ENCODE measurements around the gene ADK. TPM values are rescaled to one million over a fixed set of nuclear protein-coding genes. Genes with fewer than 3 reads are reported as not detected.

Gene ADK
- 18.3 and 18.4 TPM in 2 replicates for total RNA-seq

DNA sequence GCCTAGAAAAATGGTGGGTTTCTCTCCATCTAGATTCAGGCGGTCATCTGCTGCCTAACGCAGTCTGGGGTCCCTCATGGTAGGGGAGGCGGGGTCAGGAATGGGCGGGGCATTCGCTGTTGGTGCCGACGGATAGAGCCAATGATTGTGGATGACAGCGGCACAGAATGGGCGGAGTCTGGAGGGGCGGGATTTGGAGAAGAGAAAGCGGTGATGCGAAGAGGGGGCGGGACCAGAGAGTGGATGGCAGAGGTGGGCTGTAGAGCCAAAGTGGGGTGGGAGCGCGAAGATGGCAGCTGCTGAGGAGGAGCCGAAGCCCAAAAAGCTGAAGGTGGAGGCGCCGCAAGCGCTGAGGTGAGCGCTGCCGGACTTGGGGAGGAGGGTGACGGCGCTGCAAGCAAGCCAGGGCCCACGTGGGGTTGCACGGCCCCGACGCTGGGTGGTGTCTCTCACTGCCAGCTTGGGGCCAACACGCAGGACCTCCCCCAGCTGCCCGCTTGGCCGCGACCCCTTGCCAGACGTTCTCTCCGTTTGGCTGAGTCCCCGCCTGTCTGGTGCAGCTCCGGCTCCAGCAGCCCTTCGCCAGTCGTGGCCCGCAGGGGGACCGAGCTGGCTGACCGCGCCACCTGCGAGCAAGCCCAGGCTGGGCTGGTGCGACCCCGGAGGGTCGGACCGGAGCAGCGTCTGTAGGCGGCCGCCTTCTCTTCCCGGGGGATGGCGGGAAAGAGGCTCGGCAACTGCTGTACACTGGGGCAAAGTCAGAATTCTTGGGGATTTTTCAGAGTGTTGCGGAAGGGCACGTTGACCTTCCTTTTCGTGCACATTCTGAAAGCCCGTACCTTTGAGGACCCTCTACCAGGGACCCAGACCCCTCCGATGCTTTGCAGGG lies at the start of gene ADK:
Gene ADK, plus strand, starts transcription at position 232 of the 889 bp plus-strand sequence. Its CDS starts 58 bp downstream, at position 290.

DNA sequence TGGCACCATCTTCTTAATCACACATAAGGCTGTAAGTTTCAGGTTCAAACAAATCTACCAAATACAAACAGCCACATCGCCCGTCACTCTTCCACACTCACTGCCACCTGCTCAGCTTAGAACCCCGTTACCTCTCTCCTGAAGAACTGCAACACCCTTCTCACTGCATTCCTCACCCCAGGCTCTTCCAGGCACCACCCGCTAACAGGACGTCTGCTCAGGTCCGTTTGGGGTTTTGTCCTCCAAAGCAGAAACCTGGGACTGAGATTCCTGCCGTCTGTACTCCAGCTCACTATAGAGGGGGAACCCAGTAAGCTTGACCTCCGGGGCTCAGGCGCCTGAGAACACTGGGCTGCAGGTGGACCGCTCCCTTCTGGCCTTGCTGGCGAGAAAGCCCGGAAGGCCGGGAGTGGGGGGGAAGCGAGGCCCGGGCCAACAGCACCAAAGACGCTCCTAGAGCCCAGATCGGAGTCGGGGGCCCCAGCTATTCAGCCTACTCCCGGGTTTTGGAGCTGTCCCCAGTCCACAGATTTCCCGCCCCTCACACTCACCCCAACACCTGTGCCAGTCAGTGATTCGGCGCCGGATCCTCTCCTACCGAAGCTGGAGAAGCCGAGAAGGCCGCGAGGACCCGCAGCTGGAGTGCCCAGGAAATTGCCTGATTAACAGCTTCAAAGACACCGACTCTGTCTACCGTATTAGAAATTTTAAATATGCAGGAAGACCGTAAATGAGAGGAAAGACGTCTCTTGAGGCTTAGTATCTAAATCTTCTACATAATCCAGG lies 624 bp upstream of the ADK start, which contains the start of gene AP3M1:
Gene AP3M1, minus strand, starts transcription at position 625 of the 786 bp plus-strand sequence. CDS start 12,449 bp downstream, outside the sequence.

Other genes starting within 250 kb of the ADK start
- 36.7 and 143 TPM in 2 replicates for gene PLAU, start 240.1 kb upstream of the ADK start, total RNA-seq
- gene VCL, start 153.1 kb upstream of the ADK start, total RNA-seq = 163 and 174 TPM in 2 replicates
- 20.8 and 23.3 TPM in 2 replicates for gene AP3M1, start 393 bp upstream of the ADK start, total RNA-seq

Data from smooth muscle cell of bladder (primary cell).